GM19438 (cell line): ENCODE data around the gene IGFBP1.
"Not testable (repeated sequence)": the region's sequence is repeated elsewhere in the genome, so short reads cannot be mapped to it uniquely, and the experiment has no call there.

ENCODE experiments used
- ATAC-seq: cut with Tn5 transposase; IDR thresholded peaks from one replicate; pipeline ENCODE4 v1.9.1; 2021; ENCODE audit warnings: low read depth; ENCODE audit not compliant: unreplicated experiment

IGFBP1 gene

DNA sequence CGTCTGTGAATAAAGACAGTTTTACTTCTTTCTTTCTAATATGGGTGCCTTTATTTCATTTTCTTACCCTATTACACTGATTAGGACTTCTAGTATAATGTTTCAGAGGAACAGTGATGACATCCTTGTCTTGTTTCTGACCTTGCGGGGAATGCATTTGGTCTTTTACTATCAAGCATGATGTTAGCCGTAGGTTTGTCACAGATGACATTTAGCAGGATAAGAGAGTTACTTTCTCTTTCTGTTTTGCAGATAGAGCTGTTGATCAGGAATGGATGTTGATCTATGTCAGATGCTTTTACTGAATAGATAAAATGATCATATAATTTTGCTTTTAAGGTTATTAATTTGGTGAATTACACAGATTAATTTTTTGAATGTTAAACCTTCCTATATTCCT lies 39.4 kb downstream of the IGFBP1 start:
- no peak for ATAC-seq

DNA sequence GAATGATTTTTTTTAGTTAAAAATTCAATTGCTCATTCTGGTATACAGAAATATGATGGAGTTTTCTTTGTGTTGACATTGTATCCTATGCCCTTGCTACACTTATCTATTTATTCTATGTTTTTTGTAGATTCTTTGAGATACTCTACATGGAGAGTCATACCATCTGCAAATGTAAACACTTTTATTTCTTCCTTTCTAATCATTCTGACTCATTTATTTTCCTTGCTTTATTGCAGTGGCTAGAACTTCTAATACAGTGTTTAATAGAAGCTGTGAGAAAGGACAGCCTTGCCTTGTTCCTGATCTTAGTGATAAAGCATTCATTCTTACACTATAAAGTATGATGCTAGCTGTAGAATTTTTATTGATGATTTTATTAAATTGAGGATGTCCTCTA lies 42.7 kb downstream of the IGFBP1 start:
- ATAC-seq = no peak

DNA sequence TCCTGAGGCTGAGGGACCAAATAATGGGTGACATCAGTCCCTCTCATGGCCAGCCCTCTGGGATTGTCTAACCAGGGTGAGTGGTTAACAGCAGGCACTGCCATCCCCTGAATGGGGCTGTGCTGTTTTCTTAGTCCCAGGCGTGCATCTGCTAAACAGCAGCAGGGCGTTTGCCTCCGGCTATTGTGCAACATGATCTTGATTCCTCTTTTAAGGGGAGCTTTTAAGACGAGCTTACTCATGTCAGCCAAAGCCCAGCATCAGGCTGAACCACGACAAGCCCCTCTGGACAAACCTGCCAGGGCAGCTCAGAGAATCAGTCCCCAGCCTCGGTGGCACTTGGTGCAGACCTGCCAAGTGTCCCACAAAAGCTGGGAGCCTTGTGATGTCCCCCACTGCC lies 49.0 kb downstream of the IGFBP1 start:
- no peak for ATAC-seq

DNA sequence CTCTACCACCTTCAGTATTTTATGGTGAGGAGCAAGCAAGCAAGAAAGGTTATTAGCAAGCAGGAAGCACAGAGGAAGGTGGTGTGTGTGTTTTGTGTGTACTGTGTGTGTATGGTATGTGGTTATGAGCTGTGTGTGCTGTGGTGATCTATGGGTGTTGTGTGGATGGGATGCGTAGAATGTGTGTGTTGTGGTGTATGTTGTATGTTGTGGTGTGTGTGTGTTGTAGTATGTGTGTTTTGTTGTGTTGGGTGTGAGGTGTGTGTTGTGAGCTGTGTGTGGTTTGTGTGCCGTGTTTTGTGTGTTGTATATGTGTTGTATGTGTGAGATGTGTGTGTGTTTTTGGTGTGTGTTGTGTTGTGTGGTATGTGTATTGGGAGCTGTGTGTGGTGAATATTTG lies 49.6 kb downstream of the IGFBP1 start:
- ATAC-seq = no peak

DNA sequence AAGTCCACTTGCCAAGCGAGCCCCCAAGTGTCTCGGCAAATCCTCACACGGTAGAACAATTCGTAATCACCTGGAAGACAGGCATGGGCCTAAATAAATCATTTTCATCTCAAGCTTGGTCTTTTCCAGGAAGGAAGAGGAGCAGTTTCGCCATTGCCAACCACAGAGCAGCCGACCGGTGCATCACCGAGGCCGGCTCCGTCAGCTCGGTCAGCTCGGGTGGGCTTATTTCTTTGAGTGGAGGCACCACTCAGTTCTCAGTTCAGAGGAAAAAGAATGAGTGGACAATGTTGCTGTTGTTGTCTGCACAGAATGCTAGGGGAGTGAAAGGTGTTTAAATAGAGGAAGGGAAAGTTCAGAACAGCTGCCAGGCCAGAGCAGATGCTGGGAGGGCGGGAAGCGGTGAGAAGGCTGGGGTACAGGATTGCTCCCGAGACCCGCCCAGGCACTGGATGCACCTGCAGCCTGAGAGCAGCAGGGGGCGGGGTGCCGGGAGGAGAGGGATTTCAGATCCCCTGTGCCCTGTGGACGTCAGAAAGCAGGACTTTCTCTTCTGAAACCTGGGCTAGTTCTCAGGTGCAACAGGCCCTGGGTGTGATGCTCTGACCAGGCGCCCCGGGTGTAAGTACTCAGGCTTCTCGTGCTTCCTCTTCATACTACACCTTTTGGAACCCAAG lies 50.5 kb downstream of the IGFBP1 start:
- no peak for ATAC-seq

DNA sequence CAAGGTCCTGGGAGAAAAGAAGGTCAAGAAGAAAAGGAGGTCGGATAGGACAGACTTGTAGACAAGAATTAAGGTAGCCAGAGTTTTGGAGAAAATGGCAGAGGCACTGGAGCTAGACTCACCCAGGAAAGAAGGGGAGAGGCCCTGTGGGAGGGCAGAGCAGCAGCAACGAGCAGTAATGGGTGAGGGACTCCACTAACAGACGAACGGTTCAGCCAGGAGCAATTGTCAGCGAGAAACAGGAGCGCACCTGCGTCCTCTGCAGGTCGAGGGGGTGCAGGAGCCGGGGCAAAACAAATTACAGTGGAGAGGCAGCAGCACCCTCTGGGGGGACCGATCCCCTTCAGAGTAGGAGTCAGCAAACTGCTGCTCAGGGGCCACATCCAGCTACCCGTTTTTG lies 51.3 kb downstream of the IGFBP1 start:
- ATAC-seq = no peak

DNA sequence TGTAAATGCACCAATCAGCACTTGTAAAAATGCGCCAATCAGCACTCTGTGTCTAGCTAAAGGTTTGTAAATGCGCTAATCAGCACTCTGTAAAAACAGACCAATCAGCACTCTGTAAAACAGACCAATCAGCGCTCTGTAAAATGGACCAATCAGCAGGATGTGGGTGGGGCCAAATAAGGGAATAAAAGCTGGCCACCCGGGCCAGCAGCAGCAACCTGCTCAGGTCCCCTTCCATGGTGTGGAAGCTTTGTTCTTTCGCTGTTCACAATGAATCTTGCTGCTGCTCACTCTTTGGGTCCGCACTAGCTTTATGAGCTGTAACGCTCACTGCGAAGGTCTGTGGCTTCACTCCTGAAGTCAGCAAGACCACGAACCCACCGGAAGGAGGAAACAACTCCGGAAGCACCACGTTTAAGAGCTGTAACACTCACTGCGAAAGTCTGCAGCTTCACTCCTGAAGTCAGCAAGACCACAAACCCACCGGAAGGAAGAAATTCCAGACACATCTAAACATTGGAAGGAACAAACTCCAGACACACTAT lies 52.0 kb downstream of the IGFBP1 start:
- ATAC-seq = not testable (repeated sequence)

DNA sequence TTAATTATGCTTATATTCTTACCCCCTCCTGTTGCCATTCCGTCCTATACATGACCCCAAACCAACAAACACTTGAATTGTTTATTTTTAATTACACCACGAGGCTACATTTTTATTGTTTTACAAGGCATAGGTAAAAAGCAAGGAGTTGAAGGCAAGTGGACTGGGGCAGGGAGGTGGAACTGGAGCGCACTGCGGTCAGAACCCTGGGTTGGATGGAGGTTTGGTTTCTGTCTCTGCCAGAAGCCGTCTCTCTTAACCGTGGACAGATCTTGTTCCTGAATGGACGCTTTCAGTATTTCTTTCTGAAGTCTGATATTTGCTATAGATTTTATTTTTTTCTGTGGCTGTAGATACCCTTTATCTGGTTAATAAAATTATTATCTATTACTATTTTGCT lies 52.7 kb downstream of the IGFBP1 start:
- no peak for ATAC-seq
